Peyer's patch (tissue), 4 donors: ENCODE results near the gene KCNMA1. TPM values are rescaled to one million over a fixed set of nuclear protein-coding genes. Genes with fewer than 3 reads are reported as not detected.

Experiments
- DNase-seq, 3 donors: peaks; one replicate each; pipeline ENCODE4 v3.0.0-alpha.2; 2017 to 2019
- H3K27ac ChIP-seq, 4 donors: fragments of 200-600 bp; sonication (generic); one replicate each; pipeline ENCODE4 v1.5.1; 2016 to 2019
- H3K27me3 ChIP-seq, 2 donors: fragments of 200-600 bp; sonication (generic); one replicate each; pipeline ENCODE4 v1.5.1; 2019
- H3K36me3 ChIP-seq, 3 donors: fragments of 200-600 bp; sonication (generic); one replicate each; pipeline ENCODE4 v1.5.1; 2016 to 2019
- H3K4me1 ChIP-seq, 4 donors: fragments of 200-600 bp; sonication (generic); one replicate each; pipeline ENCODE4 v1.5.1; 2016 to 2019
- H3K4me3 ChIP-seq, 4 donors: fragments of 200-600 bp; sonication (generic); 1 replicate in 3 of 4; 2 replicates in 1 of 4; pipeline ENCODE4 v1.5.1; 2016 to 2019; ENCODE audit warnings: mild to moderate bottlenecking in 1 of 4
- H3K9me3 ChIP-seq, 4 donors: fragments of 200-600 bp; sonication (generic); one replicate each; pipeline ENCODE4 v1.5.1; 2016 to 2019; ENCODE audit warnings: mild to moderate bottlenecking in 1 of 4
- POLR2A ChIP-seq, 2 donors: fragments of 450-650 bp; IDR thresholded peaks; one replicate each; pipeline ENCODE4 v1.5.1; 2017; ENCODE audit warnings: antibody characterized with exemption in 2 of 2, mild to moderate bottlenecking in 2 of 2, moderate library complexity in 2 of 2
- total RNA-seq, 4 donors: library from RNA; depleted of rRNA; stranded (reverse); fragments of >200 nt; gene quantifications; one replicate each; pipeline ENCODE4 v1.1.0, GENCODE V29; 2016
- TF ChIP-seq, protein P1 (sequence below), 6 experiments: fragments of 450-650 bp in 4 of 6; fragments of 200-600 bp in 2 of 6; sonication (generic) in 1 of 6; IDR thresholded peaks; one replicate each; pipeline ENCODE4 v1.5.1; 2017 to 2019; ENCODE audit warnings: antibody characterized with exemption in 6 of 6, mild to moderate bottlenecking in 3 of 6, moderate library complexity in 1 of 6

Gene KCNMA1
- total RNA-seq, 4 donors from 2014 or later, result 17.8 to 29.1 (median 23.9) TPM

- no peaks in the 10 kb centered on the region for H3K4me1 ChIP-seq
- H3K9me3 ChIP-seq, result no peaks in the 10 kb centered on the region
- H3K4me3 ChIP-seq, result no peak overlapping the region
- TF ChIP-seq POLR2A (IDR thresholded peaks at IDR 0.05), result no peak
- TF ChIP-seq, protein P1, sequence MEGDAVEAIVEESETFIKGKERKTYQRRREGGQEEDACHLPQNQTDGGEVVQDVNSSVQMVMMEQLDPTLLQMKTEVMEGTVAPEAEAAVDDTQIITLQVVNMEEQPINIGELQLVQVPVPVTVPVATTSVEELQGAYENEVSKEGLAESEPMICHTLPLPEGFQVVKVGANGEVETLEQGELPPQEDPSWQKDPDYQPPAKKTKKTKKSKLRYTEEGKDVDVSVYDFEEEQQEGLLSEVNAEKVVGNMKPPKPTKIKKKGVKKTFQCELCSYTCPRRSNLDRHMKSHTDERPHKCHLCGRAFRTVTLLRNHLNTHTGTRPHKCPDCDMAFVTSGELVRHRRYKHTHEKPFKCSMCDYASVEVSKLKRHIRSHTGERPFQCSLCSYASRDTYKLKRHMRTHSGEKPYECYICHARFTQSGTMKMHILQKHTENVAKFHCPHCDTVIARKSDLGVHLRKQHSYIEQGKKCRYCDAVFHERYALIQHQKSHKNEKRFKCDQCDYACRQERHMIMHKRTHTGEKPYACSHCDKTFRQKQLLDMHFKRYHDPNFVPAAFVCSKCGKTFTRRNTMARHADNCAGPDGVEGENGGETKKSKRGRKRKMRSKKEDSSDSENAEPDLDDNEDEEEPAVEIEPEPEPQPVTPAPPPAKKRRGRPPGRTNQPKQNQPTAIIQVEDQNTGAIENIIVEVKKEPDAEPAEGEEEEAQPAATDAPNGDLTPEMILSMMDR (IDR thresholded peaks at IDR 0.05), result no peak
- no peak for DNase-seq
- H3K27me3 ChIP-seq, result no peaks in the 10 kb centered on the region
- no peak overlapping the region for H3K27ac ChIP-seq
- H3K36me3 ChIP-seq, result no peaks in the 10 kb centered on the region
These were observed 94.8 kb downstream of the KCNMA1 start for GRCh38 chr10:77542710-77543259.

DNA sequence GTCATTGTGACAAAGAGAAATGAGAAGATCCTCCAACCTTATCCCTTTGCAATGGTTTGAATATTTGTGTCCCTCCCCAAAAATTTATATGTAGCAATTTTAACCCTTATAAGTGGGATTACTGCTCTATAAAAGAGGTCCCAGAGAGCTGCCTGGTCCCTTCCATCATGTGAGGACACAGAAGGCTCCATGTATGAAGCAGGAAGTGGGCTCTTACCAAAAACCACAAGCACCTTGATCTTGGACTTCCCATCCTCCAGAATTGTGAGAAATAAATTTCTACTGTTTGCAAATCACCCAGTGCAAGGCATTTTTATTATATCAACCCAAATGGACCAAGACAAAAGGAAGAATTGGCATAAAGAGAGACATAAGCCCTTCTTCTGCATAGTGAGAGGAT, 95.7 kb downstream of the KCNMA1 start:
- TF ChIP-seq, protein P1 (IDR thresholded peaks at IDR 0.05), result no peak
- no peak for TF ChIP-seq POLR2A (IDR thresholded peaks at IDR 0.05)
- Histone ChIP-seq H3K36me3 (no peaks in the 10 kb centered on the region), H3K4me1 (no peaks in the 10 kb centered on the region), H3K4me3 (no peak overlapping the region), H3K9me3 (no peaks in the 10 kb centered on the region), H3K27me3 (no peaks in the 10 kb centered on the region), H3K27ac (no peak overlapping the region)
- no peak for DNase-seq

GRCh38 chr10:77541247-77541646, 96.4 kb downstream of the KCNMA1 start:
- Histone ChIP-seq H3K9me3 (no peaks in the 10 kb centered on the region), H3K4me1 (no peaks in the 10 kb centered on the region)

GRCh38 chr10:77539147-77539935, 98.3 kb downstream of the KCNMA1 start:
- Histone ChIP-seq H3K27ac (no peak overlapping the region), H3K4me3 (no peak overlapping the region), H3K36me3 (no peaks in the 10 kb centered on the region), H3K4me1 (no peaks in the 10 kb centered on the region), H3K9me3 (no peaks in the 10 kb centered on the region), H3K27me3 (no peaks in the 10 kb centered on the region)
- TF ChIP-seq POLR2A (IDR thresholded peaks at IDR 0.05), result no peak
- TF ChIP-seq, protein P1 (IDR thresholded peaks at IDR 0.05), result no peak
- DNase-seq, result no peak

More at GRCh38 chr10:77541247-77541646, 96.4 kb downstream of the KCNMA1 start:
- Histone ChIP-seq H3K27me3 (no peaks in the 10 kb centered on the region), H3K4me3 (no peak overlapping the region), H3K27ac (no peak overlapping the region), H3K36me3 (no peaks in the 10 kb centered on the region)
- no peak for DNase-seq
- TF ChIP-seq POLR2A (IDR thresholded peaks at IDR 0.05), result no peak

- H3K27me3 ChIP-seq, result no peaks in the 10 kb centered on the region
- H3K36me3 ChIP-seq, result no peaks in the 10 kb centered on the region
- H3K27ac ChIP-seq, result no peak overlapping the region
- no peaks in the 10 kb centered on the region for H3K9me3 ChIP-seq
- DNase-seq, result no peak
- peaks cover 0 to 7% (median 0%) of the 10 kb centered on the region in 4 donors for H3K4me1 ChIP-seq
- H3K4me3 ChIP-seq, result no peak overlapping the region
- TF ChIP-seq, protein P1 (IDR thresholded peaks at IDR 0.05), result no peak
These were observed 99.8 kb downstream of the KCNMA1 start for GRCh38 chr10:77537720-77538373.

GRCh38 chr10:77537071-77537470, 100.5 kb downstream of the KCNMA1 start:
- no peaks in the 10 kb centered on the region for H3K36me3 ChIP-seq
- no peak for DNase-seq
- TF ChIP-seq POLR2A (IDR thresholded peaks at IDR 0.05), result no peak
- TF ChIP-seq, protein P1 (IDR thresholded peaks at IDR 0.05), result no peak
- H3K4me3 ChIP-seq, result no peak overlapping the region
- H3K4me1 ChIP-seq, result peaks cover 0 to 7% (median 0%) of the 10 kb centered on the region in 4 donors
- no peak overlapping the region for H3K27ac ChIP-seq
- H3K9me3 ChIP-seq, result no peaks in the 10 kb centered on the region
- H3K27me3 ChIP-seq, result no peaks in the 10 kb centered on the region
